ENCODE results near the gene RTF2.
"Not testable (repeated sequence)": the region's sequence is repeated elsewhere in the genome, so short reads cannot be mapped to it uniquely, and the experiment has no call there.

The RTF2 gene

GRCh38 chr20:56524444-56524843 is 56.0 kb downstream of the RTF2 start, which contains the start of gene FAM209A:
TSS of gene FAM209A (plus strand) at chr20:56524744. CDS start at chr20:56524809, 65 bp downstream.
- H3K27ac ChIP-seq (ENCODE audit: insufficient read depth in 1 of 2, low read depth in 1 of 2, low read length in 2 of 2, poor library complexity in 1 of 2, severe bottlenecking in 2 of 2); H3K27me3 ChIP-seq (replicated peaks in 2 of 5; ENCODE audit: control insufficient read depth in 4 of 5, insufficient read depth in 5 of 5, low read length in 4 of 5); H3K4me1 ChIP-seq (ENCODE audit: control extremely low read depth in 1 of 4, control insufficient read depth in 4 of 4, insufficient read depth in 4 of 4, low read length in 3 of 4); H3K4me3 ChIP-seq (ENCODE audit: control insufficient read depth in 1 of 7, extremely low read depth in 1 of 7, insufficient read depth in 4 of 7, low read depth in 2 of 7, low read length in 6 of 7); DNase-seq; POLR2A ChIA-PET: not testable (repeated sequence)
- peaks cover 11 to 18% (median 12%) of the 10 kb centered on the region in 4 experiments for H3K36me3 ChIP-seq (ENCODE audit: control insufficient read depth in 4 of 4, insufficient read depth in 4 of 4, low read length in 3 of 4)
- peaks cover 0 to 18% (median 14%) of the 10 kb centered on the region in 5 experiments for H3K9me3 ChIP-seq (ENCODE audit: control extremely low read depth in 1 of 5, control insufficient read depth in 4 of 5, insufficient read depth in 2 of 5, low read depth in 1 of 5, low read length in 4 of 5)
- CTCF ChIA-PET: interaction anchor here (0.9 kb wide), 1 partner anchor 9 kb away, joined by 3 read pairs; no protein-coding TSS in a partner anchor
- WGBS (ENCODE audit: insufficient coverage): 94% methylated on average over 3 of the region's 7 CpGs

DNA sequence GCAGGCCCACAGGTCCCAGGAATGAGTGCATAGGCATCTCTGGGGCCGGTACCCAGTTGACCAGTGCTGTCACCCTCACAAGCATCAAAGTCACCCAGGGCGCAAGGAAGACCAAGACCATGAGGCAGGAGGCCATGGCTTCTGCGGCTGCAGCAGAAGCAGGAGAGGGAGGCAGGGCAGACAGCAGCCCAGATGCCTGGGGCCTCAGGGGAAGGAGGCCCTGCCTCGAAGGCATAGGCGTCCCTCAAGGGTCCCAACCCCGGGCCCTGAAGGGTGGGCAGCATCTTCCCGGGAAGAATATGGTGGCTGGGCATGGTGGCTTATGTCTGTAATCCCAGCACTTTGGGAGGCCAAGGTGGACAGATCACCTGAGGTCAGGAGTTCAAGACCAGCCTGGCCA is 59.1 kb downstream of the RTF2 start:
- Histone ChIP-seq H3K9me3 (ENCODE audit: control extremely low read depth in 1 of 5, control insufficient read depth in 4 of 5, insufficient read depth in 2 of 5, low read depth in 1 of 5, low read length in 4 of 5) (no peaks in the 10 kb centered on the region), H3K27me3 (replicated peaks in 2 of 5; ENCODE audit: control insufficient read depth in 4 of 5, insufficient read depth in 5 of 5, low read length in 4 of 5) (no peaks in the 10 kb centered on the region), H3K4me3 (ENCODE audit: control insufficient read depth in 1 of 7, extremely low read depth in 1 of 7, insufficient read depth in 4 of 7, low read depth in 2 of 7, low read length in 6 of 7) (no peak overlapping the region), H3K4me1 (ENCODE audit: control extremely low read depth in 1 of 4, control insufficient read depth in 4 of 4, insufficient read depth in 4 of 4, low read length in 3 of 4) (no peaks in the 10 kb centered on the region), H3K36me3 (ENCODE audit: control insufficient read depth in 4 of 4, insufficient read depth in 4 of 4, low read length in 3 of 4) (no peaks in the 10 kb centered on the region), H3K27ac (ENCODE audit: insufficient read depth in 1 of 2, low read depth in 1 of 2, low read length in 2 of 2, poor library complexity in 1 of 2, severe bottlenecking in 2 of 2) (no peak overlapping the region)
- CTCF ChIA-PET: interaction anchor here (1.5 kb wide), 1 partner anchor 17 kb away, joined by 3 read pairs; no protein-coding TSS in a partner anchor
- POLR2A ChIA-PET: no interaction called here
- 100% methylated on average over 7 of the region's 7 CpGs for WGBS (ENCODE audit: insufficient coverage)
- DNase-seq: no peak

GRCh38 chr20:56532946-56533345 is 64.5 kb downstream of the RTF2 start, which contains the start of gene FAM209B:
TSS of gene FAM209B (plus strand) at chr20:56533246. CDS start at chr20:56533342, 96 bp downstream.
- H3K4me1 ChIP-seq (ENCODE audit: control extremely low read depth in 1 of 4, control insufficient read depth in 4 of 4, insufficient read depth in 4 of 4, low read length in 3 of 4); H3K9me3 ChIP-seq (ENCODE audit: control extremely low read depth in 1 of 5, control insufficient read depth in 4 of 5, insufficient read depth in 2 of 5, low read depth in 1 of 5, low read length in 4 of 5); DNase-seq; POLR2A ChIA-PET; H3K27ac ChIP-seq (ENCODE audit: insufficient read depth in 1 of 2, low read depth in 1 of 2, low read length in 2 of 2, poor library complexity in 1 of 2, severe bottlenecking in 2 of 2); CTCF ChIA-PET; H3K27me3 ChIP-seq (replicated peaks in 2 of 5; ENCODE audit: control insufficient read depth in 4 of 5, insufficient read depth in 5 of 5, low read length in 4 of 5); H3K36me3 ChIP-seq (ENCODE audit: control insufficient read depth in 4 of 4, insufficient read depth in 4 of 4, low read length in 3 of 4); H3K4me3 ChIP-seq (ENCODE audit: control insufficient read depth in 1 of 7, extremely low read depth in 1 of 7, insufficient read depth in 4 of 7, low read depth in 2 of 7, low read length in 6 of 7): not testable (repeated sequence)
- WGBS (ENCODE audit: insufficient coverage): 96% methylated on average over 4 of the region's 9 CpGs

DNA sequence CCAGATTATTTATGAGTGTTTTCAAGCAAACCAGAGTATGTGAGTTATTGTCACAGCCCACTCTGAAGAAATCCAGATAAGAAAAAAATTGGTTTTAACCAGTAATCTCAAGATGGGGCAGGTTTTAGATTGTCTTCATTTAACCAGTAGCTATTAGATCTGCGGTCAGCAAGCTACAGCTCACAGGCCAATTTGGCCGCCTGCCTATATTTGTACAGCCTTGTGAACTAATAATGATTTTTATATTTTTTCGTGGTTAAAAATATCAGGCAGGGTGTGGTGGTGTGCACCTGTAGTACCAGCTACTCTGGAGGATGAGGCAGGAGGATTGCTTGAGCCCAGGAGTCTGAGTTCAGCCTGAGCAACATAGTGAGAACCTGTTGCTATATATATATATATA is 69.6 kb downstream of the RTF2 start:
- CTCF ChIA-PET: interaction anchor here (0.9 kb wide), 1 partner anchor 10 kb away, joined by 5 read pairs; no protein-coding TSS in a partner anchor
- WGBS (ENCODE audit: insufficient coverage): 95% methylated on average over 2 of the region's 3 CpGs
- no peak overlapping the region for H3K27ac ChIP-seq (ENCODE audit: insufficient read depth in 1 of 2, low read depth in 1 of 2, low read length in 2 of 2, poor library complexity in 1 of 2, severe bottlenecking in 2 of 2)

DNA sequence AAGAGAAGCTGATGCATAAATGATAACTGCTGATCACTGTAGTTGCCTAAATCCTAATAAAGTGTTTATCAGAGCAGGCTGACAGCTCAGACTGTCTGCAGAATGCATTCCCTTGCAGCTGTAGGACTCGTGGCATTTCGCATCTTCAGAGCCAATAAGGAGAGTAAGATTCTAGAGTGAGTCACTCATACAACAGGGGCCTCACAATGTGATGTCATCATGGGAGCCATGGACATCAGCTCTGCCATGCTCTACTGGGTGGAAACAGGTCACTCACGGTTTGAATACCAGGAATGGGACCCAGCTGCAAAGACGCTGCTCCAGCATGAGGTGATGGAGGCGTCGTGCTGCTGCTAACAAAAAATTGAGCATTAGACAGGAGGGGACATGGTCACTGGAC is 72.0 kb downstream of the RTF2 start:
- Histone ChIP-seq H3K27me3 (replicated peaks in 2 of 5; ENCODE audit: control insufficient read depth in 4 of 5, insufficient read depth in 5 of 5, low read length in 4 of 5) (no peaks in the 10 kb centered on the region), H3K27ac (ENCODE audit: insufficient read depth in 1 of 2, low read depth in 1 of 2, low read length in 2 of 2, poor library complexity in 1 of 2, severe bottlenecking in 2 of 2) (no peak overlapping the region), H3K36me3 (ENCODE audit: control insufficient read depth in 4 of 4, insufficient read depth in 4 of 4, low read length in 3 of 4) (no peaks in the 10 kb centered on the region), H3K9me3 (ENCODE audit: control extremely low read depth in 1 of 5, control insufficient read depth in 4 of 5, insufficient read depth in 2 of 5, low read depth in 1 of 5, low read length in 4 of 5) (no peaks in the 10 kb centered on the region), H3K4me1 (ENCODE audit: control extremely low read depth in 1 of 4, control insufficient read depth in 4 of 4, insufficient read depth in 4 of 4, low read length in 3 of 4) (no peaks in the 10 kb centered on the region), H3K4me3 (ENCODE audit: control insufficient read depth in 1 of 7, extremely low read depth in 1 of 7, insufficient read depth in 4 of 7, low read depth in 2 of 7, low read length in 6 of 7) (no peak overlapping the region)
- 95% methylated on average over 6 of the region's 6 CpGs for whole genome bisulfite sequencing (ENCODE audit: insufficient coverage)
- ChIA-PET POLR2A (no interaction called here), CTCF (no interaction called here)
- DNase-seq: no peak

More for the DNA sequence above, 69.6 kb downstream of the RTF2 start:
- no peak overlapping the region for H3K4me3 ChIP-seq (ENCODE audit: control insufficient read depth in 1 of 7, extremely low read depth in 1 of 7, insufficient read depth in 4 of 7, low read depth in 2 of 7, low read length in 6 of 7)
- H3K9me3 ChIP-seq (ENCODE audit: control extremely low read depth in 1 of 5, control insufficient read depth in 4 of 5, insufficient read depth in 2 of 5, low read depth in 1 of 5, low read length in 4 of 5): no peaks in the 10 kb centered on the region
- DNase-seq: no peak
- H3K36me3 ChIP-seq (ENCODE audit: control insufficient read depth in 4 of 4, insufficient read depth in 4 of 4, low read length in 3 of 4): no peaks in the 10 kb centered on the region
- no peaks in the 10 kb centered on the region for H3K27me3 ChIP-seq (replicated peaks in 2 of 5; ENCODE audit: control insufficient read depth in 4 of 5, insufficient read depth in 5 of 5, low read length in 4 of 5)
- H3K4me1 ChIP-seq (ENCODE audit: control extremely low read depth in 1 of 4, control insufficient read depth in 4 of 4, insufficient read depth in 4 of 4, low read length in 3 of 4): no peaks in the 10 kb centered on the region
- POLR2A ChIA-PET: no interaction called here

DNA sequence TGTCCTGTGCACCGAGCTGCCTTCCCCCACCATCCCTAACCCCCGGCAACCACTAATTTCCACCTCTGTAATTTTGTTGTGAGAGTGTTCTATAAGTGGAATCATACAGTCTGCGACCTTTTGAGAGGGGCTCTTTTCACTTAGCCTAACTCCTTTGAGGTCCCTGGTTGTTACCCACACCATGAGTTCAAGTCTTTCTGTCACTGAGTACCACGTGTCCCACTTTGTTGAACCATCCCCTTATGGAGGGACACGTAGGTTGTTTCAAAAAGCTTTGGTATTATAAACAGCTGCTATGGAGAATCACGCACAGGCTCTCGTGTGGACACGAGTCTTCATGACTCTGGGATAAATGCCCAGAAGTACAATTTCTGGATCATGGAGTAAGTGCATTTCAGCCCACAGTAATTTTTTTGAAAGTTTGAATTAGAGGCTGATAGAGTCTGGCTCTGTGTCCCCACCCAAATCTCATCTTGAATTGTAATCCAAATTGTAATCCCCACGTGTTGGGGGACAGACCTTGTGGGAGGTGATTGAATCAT is 74.1 kb downstream of the RTF2 start:
- DNase-seq: no peak
- no peaks in the 10 kb centered on the region for H3K4me1 ChIP-seq (ENCODE audit: control extremely low read depth in 1 of 4, control insufficient read depth in 4 of 4, insufficient read depth in 4 of 4, low read length in 3 of 4)
- no peaks in the 10 kb centered on the region for H3K36me3 ChIP-seq (ENCODE audit: control insufficient read depth in 4 of 4, insufficient read depth in 4 of 4, low read length in 3 of 4)
- ChIA-PET CTCF (no interaction called here), POLR2A (no interaction called here)
- 95% methylated on average over 6 of the region's 9 CpGs for WGBS (ENCODE audit: insufficient coverage)
- H3K9me3 ChIP-seq (ENCODE audit: control extremely low read depth in 1 of 5, control insufficient read depth in 4 of 5, insufficient read depth in 2 of 5, low read depth in 1 of 5, low read length in 4 of 5): no peaks in the 10 kb centered on the region
- H3K27ac ChIP-seq (ENCODE audit: insufficient read depth in 1 of 2, low read depth in 1 of 2, low read length in 2 of 2, poor library complexity in 1 of 2, severe bottlenecking in 2 of 2): no peak overlapping the region
- H3K4me3 ChIP-seq (ENCODE audit: control insufficient read depth in 1 of 7, extremely low read depth in 1 of 7, insufficient read depth in 4 of 7, low read depth in 2 of 7, low read length in 6 of 7): no peak overlapping the region
- peaks cover 0 to 2% (median 0%) of the 10 kb centered on the region in 5 experiments for H3K27me3 ChIP-seq (replicated peaks in 2 of 5; ENCODE audit: control insufficient read depth in 4 of 5, insufficient read depth in 5 of 5, low read length in 4 of 5)

DNA sequence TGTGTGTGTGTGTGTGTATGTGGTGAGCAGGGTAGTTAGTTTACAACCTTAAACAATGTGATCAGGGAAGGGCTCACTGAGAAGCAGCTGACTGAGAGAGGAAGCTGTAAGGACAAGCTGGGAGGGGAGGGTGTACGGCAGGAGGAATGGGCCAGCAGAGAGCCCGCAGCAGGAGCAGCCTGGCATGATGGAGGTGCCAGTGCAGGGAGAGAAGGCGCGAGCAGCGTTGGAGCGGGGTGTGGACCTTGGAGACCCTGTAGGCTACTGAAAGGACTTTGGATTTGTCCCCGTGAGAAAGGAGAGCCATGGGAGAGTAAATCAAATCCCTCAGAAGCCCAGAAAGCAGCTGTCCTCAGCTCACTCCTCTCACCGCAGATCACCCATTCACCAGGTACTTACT is 83.1 kb downstream of the RTF2 start:
- Histone ChIP-seq H3K27ac (ENCODE audit: insufficient read depth in 1 of 2, low read depth in 1 of 2, low read length in 2 of 2, poor library complexity in 1 of 2, severe bottlenecking in 2 of 2) (no peak overlapping the region), H3K4me1 (ENCODE audit: control extremely low read depth in 1 of 4, control insufficient read depth in 4 of 4, insufficient read depth in 4 of 4, low read length in 3 of 4) (peaks cover 6 to 13% (median 9%) of the 10 kb centered on the region in 4 experiments), H3K9me3 (ENCODE audit: control extremely low read depth in 1 of 5, control insufficient read depth in 4 of 5, insufficient read depth in 2 of 5, low read depth in 1 of 5, low read length in 4 of 5) (no peaks in the 10 kb centered on the region), H3K4me3 (ENCODE audit: control insufficient read depth in 1 of 7, extremely low read depth in 1 of 7, insufficient read depth in 4 of 7, low read depth in 2 of 7, low read length in 6 of 7) (no peak overlapping the region), H3K36me3 (ENCODE audit: control insufficient read depth in 4 of 4, insufficient read depth in 4 of 4, low read length in 3 of 4) (no peaks in the 10 kb centered on the region), H3K27me3 (replicated peaks in 2 of 5; ENCODE audit: control insufficient read depth in 4 of 5, insufficient read depth in 5 of 5, low read length in 4 of 5) (peaks cover 0 to 2% (median 0%) of the 10 kb centered on the region in 5 experiments)
- no peak for DNase-seq
- WGBS (ENCODE audit: insufficient coverage): 98% methylated on average over 8 of the region's 8 CpGs
- POLR2A ChIA-PET: no interaction called here
- CTCF ChIA-PET: interaction anchor here (0.9 to 3.4 kb wide), 8 partner anchors 14 to 445 kb away, joined by 3 to 21 read pairs (median 10); no protein-coding TSS in a partner anchor
